ENCODE results near the gene VMP1.

VMP1 gene

GRCh38 chr17:59877965-59878364 lies 170.5 kb downstream of the VMP1 start:
- TF ChIP-seq, protein P1, sequence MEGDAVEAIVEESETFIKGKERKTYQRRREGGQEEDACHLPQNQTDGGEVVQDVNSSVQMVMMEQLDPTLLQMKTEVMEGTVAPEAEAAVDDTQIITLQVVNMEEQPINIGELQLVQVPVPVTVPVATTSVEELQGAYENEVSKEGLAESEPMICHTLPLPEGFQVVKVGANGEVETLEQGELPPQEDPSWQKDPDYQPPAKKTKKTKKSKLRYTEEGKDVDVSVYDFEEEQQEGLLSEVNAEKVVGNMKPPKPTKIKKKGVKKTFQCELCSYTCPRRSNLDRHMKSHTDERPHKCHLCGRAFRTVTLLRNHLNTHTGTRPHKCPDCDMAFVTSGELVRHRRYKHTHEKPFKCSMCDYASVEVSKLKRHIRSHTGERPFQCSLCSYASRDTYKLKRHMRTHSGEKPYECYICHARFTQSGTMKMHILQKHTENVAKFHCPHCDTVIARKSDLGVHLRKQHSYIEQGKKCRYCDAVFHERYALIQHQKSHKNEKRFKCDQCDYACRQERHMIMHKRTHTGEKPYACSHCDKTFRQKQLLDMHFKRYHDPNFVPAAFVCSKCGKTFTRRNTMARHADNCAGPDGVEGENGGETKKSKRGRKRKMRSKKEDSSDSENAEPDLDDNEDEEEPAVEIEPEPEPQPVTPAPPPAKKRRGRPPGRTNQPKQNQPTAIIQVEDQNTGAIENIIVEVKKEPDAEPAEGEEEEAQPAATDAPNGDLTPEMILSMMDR (IDR thresholded peaks at IDR 0.05; ENCODE audit: extremely low read depth, missing control alignments), result no peak
- no peak for DNase-seq (ENCODE audit: low spot score)

GRCh38 chr17:59878624-59879023 lies 171.2 kb downstream of the VMP1 start:
- TF ChIP-seq, protein P1 (IDR thresholded peaks at IDR 0.05; ENCODE audit: extremely low read depth, missing control alignments), result no peak
- no peak for DNase-seq (ENCODE audit: low spot score)

DNA sequence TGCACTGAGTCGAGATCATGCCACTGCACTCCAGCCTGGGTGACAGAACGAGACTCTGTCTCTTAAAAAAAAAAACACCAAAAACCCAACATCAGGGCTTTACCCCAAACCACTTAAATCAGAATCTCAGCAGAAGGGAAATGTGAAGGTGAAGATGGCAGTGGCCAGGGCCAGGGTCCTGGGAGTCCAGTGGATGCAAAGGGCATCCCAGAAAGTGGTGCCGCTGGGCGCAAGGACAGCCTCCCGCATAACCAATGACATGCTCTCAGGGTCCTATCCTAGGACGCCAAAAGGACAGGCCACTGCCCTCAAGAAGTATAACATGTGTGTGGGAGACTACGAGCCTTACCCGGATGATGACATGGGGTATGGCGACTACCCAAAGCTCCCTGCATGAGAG lies 177.4 kb downstream of the VMP1 start:
- TF ChIP-seq, protein P1 (IDR thresholded peaks at IDR 0.05; ENCODE audit: extremely low read depth, missing control alignments), result no peak
- no peak for DNase-seq (ENCODE audit: low spot score)

DNA sequence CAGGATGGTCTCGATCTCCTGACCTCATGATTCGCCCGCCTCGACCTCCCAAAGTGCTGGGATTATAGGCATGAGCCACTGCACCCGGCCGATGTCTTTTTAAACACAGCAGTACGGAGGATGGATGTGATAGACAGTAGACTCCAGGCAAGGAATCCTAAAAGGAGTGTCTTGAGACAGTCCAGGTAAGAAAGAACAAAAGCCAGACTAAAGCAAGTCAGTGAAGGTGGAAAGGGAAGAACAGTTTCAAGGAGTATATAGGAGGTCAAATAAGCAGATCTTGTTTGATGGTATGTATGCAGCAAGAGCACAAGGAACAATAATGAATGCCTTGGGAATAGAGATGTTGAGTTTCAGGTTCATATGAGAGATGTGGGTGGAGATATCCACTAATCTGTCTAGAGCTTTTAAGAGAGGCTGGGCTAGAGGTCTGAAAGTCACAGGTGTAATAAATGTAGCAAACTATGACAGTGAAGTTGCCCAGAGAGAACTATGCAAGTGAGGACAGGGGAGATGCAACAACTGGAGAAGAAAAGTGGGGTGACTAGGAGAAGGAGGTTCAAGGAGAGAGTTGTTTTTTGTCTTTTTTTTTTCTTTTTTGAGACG lies 180.8 kb downstream of the VMP1 start:
- TF ChIP-seq, protein P1 (IDR thresholded peaks at IDR 0.05; ENCODE audit: extremely low read depth, missing control alignments), result no peak
- DNase-seq (ENCODE audit: low spot score), result no peak

DNA sequence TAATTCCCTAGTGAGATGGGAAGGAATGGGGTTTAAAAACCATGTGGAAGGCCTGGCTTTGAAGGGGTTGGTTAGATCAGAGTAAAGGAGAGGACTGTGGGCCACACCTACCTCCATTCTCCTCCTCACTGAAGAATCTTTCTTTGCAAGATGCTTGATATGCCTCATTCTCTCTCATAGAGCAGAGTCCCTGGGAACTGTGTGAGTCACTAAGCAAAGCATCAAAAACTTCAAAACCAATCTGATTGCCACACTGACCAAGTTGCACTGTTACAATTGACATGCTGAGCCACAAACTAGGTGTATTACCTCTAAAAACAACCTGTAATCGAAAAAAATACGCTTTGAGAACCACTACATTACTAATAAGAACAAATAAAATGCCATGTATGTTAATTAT lies 183.3 kb downstream of the VMP1 start:
- TF ChIP-seq, protein P1 (IDR thresholded peaks at IDR 0.05; ENCODE audit: extremely low read depth, missing control alignments), result no peak
- DNase-seq (ENCODE audit: low spot score), result no peak
